COLO668 (cell line): ENCODE results near the gene LRFN2.

ENCODE experiments used
- DNase-seq: peaks from one replicate; lab custom pipeline; 2025; ENCODE audit not compliant: unreplicated experiment; lab: John Stamatoyannopoulos, UW

Gene LRFN2

GRCh38 chr6:40479706-40480105 lies 107.5 kb downstream of the LRFN2 start:
- DNase-seq, result no peak

GRCh38 chr6:40477246-40478126 lies 109.7 kb downstream of the LRFN2 start:
- DNase-seq, result peak; percentile 56

DNA sequence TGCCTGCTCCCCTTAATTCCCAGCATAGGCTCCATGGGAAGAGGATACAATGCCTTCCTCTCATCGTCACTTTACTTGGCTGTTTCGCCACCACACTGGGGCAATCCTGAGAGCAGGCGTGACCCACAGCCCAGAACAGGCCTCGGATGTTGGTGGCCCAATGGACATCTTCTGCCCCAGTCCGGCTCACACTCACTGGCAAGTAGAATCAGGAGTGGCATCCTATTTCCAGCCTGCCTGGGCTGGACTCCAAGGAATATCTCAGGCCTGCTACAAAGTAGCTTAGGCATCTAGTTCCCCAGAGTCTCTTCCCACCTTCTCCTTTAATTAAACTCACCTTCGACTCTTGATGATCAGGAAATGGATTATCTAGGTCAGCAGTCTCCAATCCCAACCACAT lies 110.5 kb downstream of the LRFN2 start:
- DNase-seq, result no peak

DNA sequence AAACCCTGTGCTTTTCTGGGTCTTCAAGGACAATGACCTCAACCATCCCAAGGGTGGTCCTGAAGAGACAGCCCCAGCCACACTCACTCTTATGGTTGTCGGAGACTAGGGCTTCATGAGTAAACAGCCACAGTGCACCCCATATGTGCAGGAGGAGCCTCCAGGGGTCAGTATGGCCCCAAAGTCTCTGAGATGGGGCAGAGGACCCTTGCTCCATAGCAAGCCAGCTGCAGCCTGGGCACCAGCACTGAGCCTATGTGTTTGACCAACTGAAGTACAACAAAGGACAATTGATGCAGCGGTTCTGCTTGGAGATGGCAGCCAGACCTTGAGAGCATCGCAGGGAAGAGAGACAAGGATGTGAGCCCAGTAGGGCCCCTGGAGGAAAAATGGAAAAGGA lies 112.2 kb downstream of the LRFN2 start:
- no peak for DNase-seq

DNA sequence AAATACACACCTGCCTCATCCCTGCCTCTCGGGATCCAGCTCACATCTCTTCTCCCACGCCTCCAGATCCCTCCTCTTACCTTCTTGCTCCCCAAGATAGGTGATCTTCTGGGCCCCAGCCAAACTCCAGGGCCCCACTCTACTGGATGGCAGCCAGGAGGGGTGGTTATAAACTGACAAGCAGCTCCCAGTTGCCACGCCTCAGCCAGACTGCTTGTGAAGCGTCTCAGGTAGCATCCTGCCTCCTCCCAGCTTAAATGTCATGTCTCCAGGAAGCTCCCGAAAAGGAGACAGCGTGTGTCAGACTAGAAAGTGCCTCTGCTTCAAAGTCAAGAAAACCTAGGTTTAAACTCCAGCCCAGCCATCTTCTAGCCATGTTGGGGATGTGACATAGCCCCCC lies 114.1 kb downstream of the LRFN2 start:
- DNase-seq, result peak; percentile 13

- DNase-seq, result peak; percentile 66
Measured at GRCh38 chr6:40472353-40472752, 114.8 kb downstream of the LRFN2 start.

DNA sequence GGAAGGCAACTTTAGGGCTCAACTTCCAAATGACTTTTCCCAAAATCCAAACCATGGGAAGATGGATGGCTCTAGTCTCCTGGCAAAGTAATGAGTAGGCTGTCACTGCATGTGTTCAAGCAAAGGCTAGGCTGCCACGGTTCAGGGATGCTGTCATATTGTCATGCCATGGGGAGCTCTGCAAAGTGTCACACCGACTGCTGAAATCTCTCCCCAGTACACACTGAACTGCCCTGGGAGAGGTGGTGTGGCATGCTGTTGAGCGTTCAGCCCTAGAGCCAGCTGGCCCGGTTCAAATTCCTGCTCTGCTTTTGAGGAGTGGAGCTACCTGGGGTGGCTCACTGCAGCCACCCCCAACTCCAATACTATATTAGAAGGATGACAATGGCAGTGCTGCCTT lies 115.9 kb downstream of the LRFN2 start:
- DNase-seq, result no peak

DNA sequence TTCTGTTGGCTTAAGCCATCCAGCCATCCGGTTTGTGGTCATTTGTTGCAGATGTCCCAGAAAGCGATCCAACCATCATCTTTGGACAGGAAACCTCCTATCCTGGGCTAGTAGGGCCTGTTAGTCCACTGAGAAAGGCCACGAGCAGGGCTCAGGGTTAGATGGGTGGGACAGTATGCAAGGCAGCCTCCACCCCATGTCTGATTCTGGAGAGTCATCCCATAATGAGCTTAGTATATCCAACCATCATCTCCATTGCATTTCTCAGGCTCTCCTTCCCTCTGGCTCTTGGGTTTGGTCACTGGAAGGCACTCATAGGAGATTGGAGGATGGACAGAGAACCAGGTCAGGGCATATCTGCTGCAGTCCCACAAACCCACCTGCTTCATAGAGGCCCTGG lies 117.8 kb downstream of the LRFN2 start:
- no peak for DNase-seq

DNA sequence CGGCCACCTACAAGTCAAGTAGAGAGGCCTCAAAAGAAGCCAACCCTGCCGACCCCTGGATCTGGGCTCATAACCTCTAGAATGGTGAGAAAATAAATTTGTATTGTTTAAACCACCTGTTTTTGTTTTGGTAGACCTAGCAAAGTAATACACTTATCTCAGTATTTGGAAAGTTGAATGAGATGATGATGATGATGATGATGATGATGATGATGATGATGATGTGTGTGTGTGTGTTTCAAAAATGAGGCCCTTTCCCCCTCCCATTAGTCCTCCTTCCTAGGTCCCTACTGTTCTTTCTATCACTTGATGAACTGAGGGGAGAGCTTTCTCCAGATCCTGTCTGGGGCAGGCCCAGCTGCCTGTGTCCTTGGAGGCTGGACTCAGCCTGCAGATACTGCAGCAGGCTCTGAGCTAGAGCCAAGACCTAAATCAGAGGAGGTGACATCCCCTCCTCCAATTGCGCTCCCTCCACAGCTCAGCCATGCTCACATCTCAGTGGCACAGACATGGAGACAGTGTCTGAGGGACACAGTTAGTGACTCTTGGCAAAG lies 120.1 kb downstream of the LRFN2 start:
- DNase-seq, result no peak

- DNase-seq, result no peak
Measured at GRCh38 chr6:40461643-40462042, 125.5 kb downstream of the LRFN2 start.

GRCh38 chr6:40460380-40460779 lies 126.8 kb downstream of the LRFN2 start:
- no peak for DNase-seq

DNA sequence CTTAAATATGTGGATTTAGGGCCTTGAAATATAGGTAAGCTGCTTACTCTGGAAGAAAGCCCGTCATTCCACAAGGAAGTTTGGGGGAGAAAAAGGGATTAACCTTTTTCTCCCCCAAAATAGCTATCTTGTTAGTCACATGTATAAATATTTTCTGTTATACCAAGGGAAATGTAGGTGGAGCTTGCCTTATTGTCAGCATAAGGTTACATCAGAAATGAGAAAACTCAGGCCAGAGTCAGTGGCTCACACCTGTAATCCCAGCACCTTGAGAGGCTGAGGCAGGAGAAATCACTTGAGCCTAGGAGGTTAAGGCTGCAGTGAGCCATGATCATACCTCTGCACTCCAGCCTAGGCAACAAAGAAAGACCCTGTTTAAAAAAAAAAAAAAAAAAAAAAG lies 129.9 kb downstream of the LRFN2 start:
- DNase-seq, result no peak

DNA sequence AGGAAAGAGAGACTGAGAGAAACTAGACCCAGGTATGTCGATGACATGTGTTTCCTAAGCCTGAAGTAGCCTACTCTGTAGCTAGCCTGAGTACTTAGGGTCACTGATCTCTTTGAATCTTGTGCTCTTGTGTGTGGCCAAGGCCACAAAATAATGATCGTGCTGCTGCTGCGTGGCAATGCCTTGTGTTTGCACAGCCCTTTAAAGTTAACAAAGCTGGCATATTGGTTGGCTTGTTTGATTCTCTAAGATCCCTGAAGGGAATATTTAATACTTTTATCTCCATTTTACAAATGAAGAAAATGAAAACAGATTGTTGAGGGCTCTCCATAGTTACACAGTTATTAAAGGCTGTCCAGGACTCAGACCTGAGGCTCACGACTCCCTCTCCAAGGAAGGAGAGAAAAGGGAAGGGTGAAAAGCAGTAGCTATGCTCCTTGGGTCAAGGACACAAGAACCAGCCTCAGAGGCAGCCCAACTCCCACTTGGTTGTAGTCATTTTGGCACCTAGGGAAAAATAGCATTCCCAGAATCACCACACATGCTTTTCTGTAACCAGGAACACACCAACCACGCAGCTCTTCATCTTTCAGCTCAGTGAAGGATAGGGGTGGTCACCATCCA lies 130.7 kb downstream of the LRFN2 start:
- no peak for DNase-seq

- no peak for DNase-seq
Measured at GRCh38 chr6:40455686-40456389, 131.3 kb downstream of the LRFN2 start.

- DNase-seq, result no peak
Measured at GRCh38 chr6:40450483-40450882, 136.7 kb downstream of the LRFN2 start.

GRCh38 chr6:40444811-40445210 lies 142.4 kb downstream of the LRFN2 start:
- peak; percentile 15 for DNase-seq

- DNase-seq, result no peak
Measured at GRCh38 chr6:40444312-40444711, 142.9 kb downstream of the LRFN2 start.

DNA sequence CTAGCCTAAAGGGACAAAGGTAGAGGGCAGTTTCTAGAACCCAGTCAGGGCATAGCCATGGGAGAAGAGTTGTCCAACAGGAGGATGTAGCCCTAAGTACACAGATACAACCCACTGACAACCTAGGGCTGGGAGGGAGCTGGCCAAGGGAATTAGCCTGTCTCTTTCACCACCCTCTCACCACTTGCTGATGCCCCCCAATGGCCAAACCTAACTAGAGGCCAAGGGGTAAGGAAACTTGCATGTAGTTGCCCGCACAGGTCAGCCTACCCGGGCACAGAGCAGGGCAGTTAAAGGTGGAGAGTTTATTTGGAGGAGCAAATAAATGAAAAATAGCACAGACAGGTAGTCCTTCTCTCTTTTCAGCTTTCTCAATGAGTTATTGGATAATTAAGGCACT lies 143.3 kb downstream of the LRFN2 start:
- no peak for DNase-seq

GRCh38 chr6:40442591-40442990 lies 144.6 kb downstream of the LRFN2 start:
- no peak for DNase-seq

DNA sequence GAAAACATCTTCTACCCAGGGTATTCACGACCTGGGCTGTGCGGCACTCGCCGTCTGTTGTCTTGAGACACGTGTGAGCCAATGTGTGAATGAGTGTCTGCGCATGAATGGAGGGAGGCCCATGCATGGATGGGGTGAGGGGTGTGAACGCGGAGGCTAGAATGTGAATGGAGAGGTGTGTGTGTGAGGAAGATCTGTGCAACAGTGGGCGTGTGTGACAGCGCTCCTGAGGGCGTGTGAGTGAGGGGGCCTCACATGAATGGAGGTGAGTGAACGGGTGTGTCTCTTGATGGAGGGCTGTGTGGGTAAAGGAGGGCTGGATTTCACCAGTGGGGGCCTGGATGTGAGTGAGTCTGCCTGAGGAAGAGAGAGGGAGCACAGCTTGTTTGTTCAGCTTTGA lies 146.0 kb downstream of the LRFN2 start:
- DNase-seq, result no peak

DNA sequence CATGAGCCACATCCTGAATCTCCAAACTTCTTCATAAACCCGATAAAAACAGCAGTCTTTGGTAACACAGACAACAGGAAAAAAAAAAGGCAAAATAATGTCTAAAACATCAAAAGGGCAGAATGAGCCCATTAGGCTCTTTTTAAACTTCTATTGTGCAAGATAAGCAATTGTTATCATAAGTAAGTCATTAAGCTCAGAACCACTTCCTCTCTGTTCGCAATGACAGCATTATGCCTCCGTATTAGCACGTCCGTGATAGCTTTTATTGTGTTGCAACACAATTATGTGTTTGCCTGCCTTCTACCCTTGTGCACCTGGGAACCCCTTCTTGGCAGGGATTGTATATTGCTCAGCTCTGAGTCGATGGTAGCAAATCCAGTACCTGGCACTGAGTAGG lies 147.1 kb downstream of the LRFN2 start:
- no peak for DNase-seq
